NCI-H2081 (cell line): ENCODE data around the gene PODXL2.
"Not testable (repeated sequence)": the region's sequence is repeated elsewhere in the genome, so short reads cannot be mapped to it uniquely, and the experiment has no call there.

Experiments
- DNase-seq, 2 experiments: peaks; one replicate each; lab custom pipeline; 2025; lab: John Stamatoyannopoulos, UW

Gene PODXL2

GRCh38 chr3:127629467-127630403, 750 bp downstream of the PODXL2 start:
- peak; percentile 37 to 54 for DNase-seq

GRCh38 chr3:127630811-127631714, 2.1 kb downstream of the PODXL2 start:
- peak; percentile 64 to 81 for DNase-seq

DNA sequence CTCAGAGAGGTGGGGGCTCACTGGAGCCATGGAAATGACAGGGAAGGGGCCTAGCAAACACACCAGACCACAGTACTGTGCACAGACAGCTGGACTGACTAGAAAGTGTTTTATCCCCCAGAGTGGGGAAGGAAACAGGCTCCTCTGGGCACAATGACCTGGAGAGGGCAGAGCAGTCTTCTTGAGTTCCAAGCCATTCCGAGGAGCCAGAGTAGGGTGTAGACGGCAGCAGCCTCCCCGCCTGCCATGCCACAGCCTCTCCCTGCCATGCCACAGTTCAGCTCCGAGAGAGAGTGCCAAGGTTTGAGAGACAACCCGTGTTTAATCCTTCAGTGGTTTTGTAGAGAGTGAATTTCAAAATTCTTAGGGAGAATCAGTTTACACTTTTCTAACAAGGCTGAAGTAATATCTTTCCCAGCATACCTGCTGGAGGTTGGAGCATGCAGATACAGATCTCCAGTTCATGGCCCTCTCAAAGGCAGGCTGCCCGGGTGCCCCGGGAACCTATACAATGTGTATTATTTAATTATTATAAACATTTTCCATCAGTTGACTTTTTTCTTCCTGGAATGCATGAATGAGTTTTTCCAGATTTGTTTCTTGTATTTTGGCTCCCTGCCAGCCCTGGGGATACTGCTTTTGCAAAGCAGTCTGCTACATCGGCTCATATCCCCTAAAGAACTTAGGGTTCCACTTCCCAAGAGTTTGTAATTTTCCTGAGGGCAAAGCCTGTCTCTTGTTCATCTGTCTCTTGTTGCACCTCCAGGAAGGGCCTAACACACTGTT, 3.2 kb downstream of the PODXL2 start:
- peak in 1 of 2 experiments; percentile 27 for DNase-seq

GRCh38 chr3:127634653-127635052, 5.7 kb downstream of the PODXL2 start:
- no peak for DNase-seq

- no peak for DNase-seq
These were observed 8.6 kb downstream of the PODXL2 start for GRCh38 chr3:127637546-127637945.

DNA sequence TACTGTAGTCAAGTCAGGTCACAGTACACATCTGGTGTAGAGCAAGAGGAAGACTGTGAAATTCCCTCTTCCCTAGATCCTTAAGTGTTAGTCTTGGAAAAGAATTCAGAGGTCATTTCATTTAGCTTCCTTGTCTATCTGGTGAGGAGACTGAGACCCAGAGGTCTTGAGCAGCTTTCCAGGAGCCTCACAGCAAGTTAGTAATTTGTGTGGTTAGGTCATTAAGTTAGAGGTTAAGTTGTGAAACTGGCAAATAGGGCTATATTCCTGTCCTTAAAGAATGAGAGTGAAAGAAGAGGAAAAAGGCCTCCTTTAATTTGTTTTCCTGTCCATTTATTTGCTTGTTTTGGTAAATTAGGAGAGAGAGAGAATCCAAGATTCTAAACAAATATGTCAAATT, 9.0 kb downstream of the PODXL2 start:
- DNase-seq = no peak

GRCh38 chr3:127639173-127640041, 10.4 kb downstream of the PODXL2 start:
- no peak for DNase-seq

GRCh38 chr3:127640042-127640355, 11.0 kb downstream of the PODXL2 start:
- DNase-seq = no peak

- DNase-seq = no peak
These were observed 15.8 kb downstream of the PODXL2 start for GRCh38 chr3:127644641-127645370.

- DNase-seq = no peak
These were observed 16.5 kb downstream of the PODXL2 start for GRCh38 chr3:127645371-127646015.

DNA sequence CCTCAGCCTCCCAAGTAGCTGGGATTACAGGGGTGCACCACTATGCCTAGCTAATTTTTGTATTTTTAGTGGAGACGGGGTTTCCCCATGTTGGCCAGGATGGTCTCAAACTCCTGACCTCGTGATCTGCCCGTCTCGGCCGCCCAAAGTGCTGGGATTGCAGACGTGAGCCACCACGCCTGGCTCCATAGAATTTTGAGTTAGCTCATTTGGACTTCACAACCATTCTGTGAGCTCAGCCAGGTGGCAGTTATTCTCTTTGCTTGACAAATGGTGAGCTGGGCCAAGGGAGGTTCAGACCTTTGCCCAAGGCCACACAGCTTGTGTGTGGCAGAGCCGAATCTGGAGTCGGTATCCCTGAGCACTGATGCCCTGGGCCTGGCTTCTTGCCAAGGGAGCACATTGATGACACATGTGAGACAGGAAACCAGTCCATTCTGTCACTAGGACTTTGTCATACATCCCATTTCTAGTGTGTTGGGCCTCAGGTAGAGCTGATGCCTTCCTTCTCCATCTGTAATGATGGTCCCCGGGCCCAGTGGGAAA, 17.6 kb downstream of the PODXL2 start:
- DNase-seq = no peak

DNA sequence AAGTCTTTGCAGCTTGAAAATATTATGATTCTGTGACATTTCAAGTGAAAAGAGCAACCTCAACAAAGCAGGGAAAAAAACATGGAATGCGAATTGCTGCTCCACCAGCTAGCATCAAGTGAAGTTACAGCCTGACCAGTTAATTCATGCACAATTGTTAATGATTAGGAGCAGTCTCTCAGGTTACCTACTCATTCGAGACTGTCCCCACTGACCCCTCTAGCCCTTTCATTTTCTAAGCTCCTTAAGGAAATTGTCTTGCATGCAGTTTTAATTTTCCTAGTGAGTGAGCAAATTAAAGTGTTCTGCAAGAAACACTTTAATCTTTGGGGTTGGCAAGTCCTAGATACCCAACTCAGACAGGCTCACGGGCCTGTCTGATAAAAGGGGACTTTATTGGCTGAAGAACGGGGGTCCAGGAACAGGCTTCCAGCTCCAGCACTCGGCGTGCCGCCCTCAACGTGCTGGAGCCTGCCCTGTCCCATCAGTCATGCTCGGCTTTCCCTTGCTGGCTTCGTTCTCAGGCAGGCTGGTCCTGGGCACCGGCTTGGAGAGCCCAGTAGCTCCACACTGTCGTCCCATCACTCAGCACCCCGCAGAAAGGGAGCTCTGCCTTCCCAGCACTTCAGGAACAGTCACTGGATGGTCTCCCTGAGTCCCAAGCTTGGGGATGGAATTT, 18.3 kb downstream of the PODXL2 start:
- no peak for DNase-seq

GRCh38 chr3:127647845-127648204, 18.8 kb downstream of the PODXL2 start:
- no peak for DNase-seq

DNA sequence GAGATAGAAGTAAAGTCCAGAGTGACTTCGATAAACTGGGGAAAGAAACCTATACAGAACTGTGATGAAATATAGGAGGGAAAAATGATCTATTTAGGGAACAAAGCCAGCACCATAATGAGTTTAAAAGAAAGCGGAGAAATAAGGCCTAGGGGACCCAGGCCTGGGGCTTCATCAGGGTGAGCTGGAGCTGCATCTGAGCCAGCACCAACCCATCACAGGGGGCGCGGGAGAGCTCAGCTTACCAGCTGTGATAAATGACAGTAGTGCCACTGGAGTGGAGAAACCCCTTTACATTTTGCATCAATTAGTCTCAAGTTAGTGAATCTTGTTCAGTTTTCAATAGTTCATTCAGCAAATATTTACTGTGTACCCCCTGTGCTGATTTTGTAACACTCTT, 21.3 kb downstream of the PODXL2 start:
- DNase-seq = no peak

DNA sequence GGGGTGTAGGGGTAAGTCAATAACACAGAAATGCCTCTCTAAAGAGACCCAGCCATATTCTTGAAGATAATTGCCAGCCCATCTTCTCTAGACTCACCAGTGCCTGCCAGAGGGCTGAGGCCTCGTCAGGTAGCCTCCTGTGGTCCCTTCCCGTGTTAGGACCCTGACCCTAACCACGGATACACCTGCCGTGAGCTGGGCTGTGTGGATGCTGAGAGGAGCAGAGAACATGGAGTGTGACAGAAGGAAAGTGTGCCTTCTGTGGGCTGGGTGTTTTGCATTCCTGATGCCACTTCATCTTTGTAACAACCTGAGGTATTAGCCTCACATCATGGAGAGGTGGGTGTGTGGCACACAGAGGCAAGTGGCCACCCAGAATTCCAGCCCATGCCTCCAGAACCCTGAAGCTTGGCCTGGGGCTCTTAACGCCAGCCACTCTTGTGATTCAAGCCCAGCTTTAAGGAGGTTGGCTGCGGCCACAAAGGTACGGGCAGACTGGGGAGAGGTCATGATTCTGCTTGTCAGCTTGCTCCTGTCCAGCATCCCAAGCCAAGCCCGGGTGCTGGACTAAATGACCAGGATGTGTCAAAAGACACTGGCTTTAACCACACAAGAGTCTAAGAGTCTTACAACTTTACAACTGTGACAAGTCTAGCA, 22.7 kb downstream of the PODXL2 start:
- DNase-seq = no peak

DNA sequence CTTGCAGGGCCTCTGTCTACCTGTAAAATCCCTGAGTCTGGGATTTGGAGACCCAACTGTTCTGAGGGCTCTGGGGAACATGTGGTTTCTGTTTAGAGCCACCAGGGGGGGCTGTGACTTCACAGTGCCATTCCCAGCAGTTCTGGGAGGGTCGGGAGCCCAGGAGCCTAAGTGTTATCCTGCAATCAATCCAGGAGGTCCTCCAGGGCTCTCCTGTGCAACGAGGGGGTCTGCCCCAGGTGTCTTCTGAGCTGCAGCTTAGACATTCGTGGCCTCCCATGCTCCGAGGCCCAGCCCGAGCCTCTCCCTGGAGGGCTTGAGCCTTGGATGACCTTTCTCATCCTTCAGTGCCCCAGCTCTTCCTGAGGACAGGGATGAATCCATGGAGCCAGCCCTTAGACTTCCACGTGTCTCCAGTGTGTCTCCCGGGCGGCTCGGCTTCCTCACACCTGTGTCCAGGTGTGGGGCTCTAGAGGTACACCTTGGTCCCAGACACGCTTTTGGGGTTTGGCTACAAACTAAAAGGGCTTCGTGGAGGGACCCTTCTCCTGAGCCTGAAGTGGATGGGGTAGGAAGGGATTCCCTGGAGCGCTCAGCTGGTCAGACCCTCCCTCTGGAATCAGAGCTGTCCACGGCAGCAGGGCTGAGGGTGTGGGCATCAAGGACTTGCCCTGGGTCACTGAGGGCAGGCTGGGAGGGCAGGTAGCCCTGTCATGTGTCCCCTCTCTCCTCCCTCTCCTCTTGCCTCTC, 23.4 kb downstream of the PODXL2 start:
- DNase-seq = peak; percentile 61 to 77

GRCh38 chr3:127654374-127654773, 25.4 kb downstream of the PODXL2 start:
- peak in 1 of 2 experiments; percentile 39 for DNase-seq

DNA sequence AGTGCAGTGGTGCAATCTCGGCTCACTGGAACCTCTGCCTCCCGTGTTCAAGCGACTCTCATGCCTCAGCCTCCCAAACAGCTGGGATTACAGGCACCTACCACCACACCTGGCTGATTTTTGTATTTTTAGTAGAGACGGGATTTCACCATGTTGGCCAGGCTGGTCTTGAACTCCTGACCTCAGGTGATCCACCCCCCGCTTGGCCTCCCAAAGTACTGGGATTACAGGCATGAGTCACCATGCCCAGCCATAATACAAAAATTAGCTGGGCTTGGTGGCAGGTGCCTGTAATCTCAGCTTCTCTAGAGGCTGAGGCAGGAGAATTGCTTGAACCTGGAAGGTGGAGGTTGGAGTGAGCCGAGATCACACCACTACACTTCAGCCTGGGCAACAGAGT, 26.0 kb downstream of the PODXL2 start:
- not testable (repeated sequence) for DNase-seq
